Prostate gland (tissue), 2 donors: Measurements from ENCODE around the gene TSPYL4.

Source experiments
- CTCF ChIP-seq, 4 experiments: fragments of 200-600 bp in 2 of 4; fragments of 450-650 bp in 2 of 4; sonication (generic) in 2 of 4; IDR thresholded peaks; 1 replicate in 3 of 4; 2 replicates in 1 of 4; pipeline ENCODE4 v1.5.1; 2016 to 2019; ENCODE audit warnings: antibody characterized with exemption in 4 of 4, mild to moderate bottlenecking in 2 of 4, moderate library complexity in 2 of 4
- POLR2A ChIP-seq: fragments of 450-650 bp; IDR thresholded peaks from one replicate; pipeline ENCODE4 v1.6.1; 2016; ENCODE audit warnings: antibody characterized with exemption, mild to moderate bottlenecking
- POLR2AphosphoS5 ChIP-seq: sonication (generic); formaldehyde crosslinking; IDR thresholded peaks from one replicate; pipeline ENCODE4 v1.6.1; 2017; ENCODE audit warnings: antibody characterized with exemption

DNA sequence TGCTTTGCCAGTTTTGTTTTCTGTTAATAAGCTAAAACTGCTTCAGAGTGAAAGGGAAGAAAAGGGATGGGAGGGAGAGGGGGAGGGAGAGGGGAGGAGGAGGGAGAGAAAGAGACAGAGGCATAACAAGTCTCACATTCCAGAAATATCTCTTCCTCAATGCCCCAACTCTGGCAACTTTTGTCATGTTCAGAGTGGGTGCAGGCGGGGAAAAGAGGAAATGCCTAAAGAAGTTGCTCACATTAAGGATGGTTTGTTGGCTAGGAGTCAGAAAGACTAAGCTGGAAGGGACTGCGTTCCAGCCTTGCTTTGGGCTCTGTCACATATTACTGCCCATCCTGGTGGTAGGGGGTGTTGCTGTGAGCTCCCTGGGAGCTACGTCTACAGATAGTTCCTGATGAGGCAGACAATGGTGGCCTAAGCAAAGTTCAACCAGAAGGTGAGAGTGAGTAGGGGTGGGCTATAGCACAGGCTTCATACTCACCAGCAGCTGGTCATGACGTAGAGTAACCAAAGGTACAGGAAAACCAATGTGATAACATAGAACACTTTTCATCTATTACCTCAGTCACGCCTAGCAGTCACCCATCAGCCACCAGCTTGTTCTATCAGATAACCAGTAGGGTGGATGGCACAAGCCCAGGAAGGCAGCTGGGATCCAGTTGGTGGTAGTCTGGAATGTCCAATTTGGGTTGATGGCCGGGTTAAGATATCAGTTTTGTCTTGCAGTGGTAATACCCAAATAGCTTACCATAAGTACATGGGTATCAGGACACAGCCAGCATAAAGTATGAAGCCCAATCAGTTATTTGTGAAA is 2.1 kb downstream of the TSPYL4 start:
- TF ChIP-seq POLR2AphosphoS5 (no peak), CTCF (IDR thresholded peaks at IDR 0.05) (no peak), POLR2A (no peak)
